ENCODE results near the gene ZFR2. TPM values are rescaled to one million over a fixed set of nuclear protein-coding genes. Genes with fewer than 3 reads are reported as not detected.

The ZFR2 gene
- polyA plus RNA-seq, 3 donors: 1.9 to 3.4 (median 2.2) TPM

- no peak for DNase-seq
Measured at GRCh38 chr19:3790941-3791340, 77.9 kb downstream of the ZFR2 start.

- no peak for DNase-seq
Measured at GRCh38 chr19:3790209-3790734, 78.6 kb downstream of the ZFR2 start.

GRCh38 chr19:3788996-3789778 is 79.7 kb downstream of the ZFR2 start:
- no peak for DNase-seq

- no peak for DNase-seq
Measured at GRCh38 chr19:3785938-3786824, 82.7 kb downstream of the ZFR2 start, which contains the start of gene MATK. TSS of gene MATK (minus strand) at chr19:3786381. CDS start at chr19:3785135, 1,246 bp downstream.

- no peak for DNase-seq
Measured at GRCh38 chr19:3785451-3785937, 83.3 kb downstream of the ZFR2 start.

- no peak for DNase-seq
Measured at GRCh38 chr19:3784607-3785450, 84.0 kb downstream of the ZFR2 start.

- DNase-seq: no peak
Measured at GRCh38 chr19:3783660-3784584, 84.9 kb downstream of the ZFR2 start.

GRCh38 chr19:3782903-3783302 is 85.9 kb downstream of the ZFR2 start:
- DNase-seq: no peak

- no peak for DNase-seq
Measured at GRCh38 chr19:3782330-3782729, 86.5 kb downstream of the ZFR2 start.

GRCh38 chr19:3781603-3782002 is 87.2 kb downstream of the ZFR2 start:
- no peak for DNase-seq

- no peak for DNase-seq
Measured at GRCh38 chr19:3780786-3781304, 88.0 kb downstream of the ZFR2 start.

GRCh38 chr19:3778899-3779723 is 89.7 kb downstream of the ZFR2 start:
- DNase-seq: no peak

- DNase-seq: no peak
Measured at GRCh38 chr19:3778104-3778867, 90.6 kb downstream of the ZFR2 start.

GRCh38 chr19:3776479-3777040 is 92.3 kb downstream of the ZFR2 start:
- DNase-seq: no peak

GRCh38 chr19:3775831-3776230 is 93.0 kb downstream of the ZFR2 start:
- DNase-seq: no peak

GRCh38 chr19:3775374-3775711 is 93.5 kb downstream of the ZFR2 start:
- DNase-seq: no peak

- DNase-seq: no peak
Measured at GRCh38 chr19:3774621-3775373, 94.0 kb downstream of the ZFR2 start.

Data from renal pelvis (tissue), 4 donors.